ENCODE results near the gene MACC1. TPM values are rescaled to one million over a fixed set of nuclear protein-coding genes. Genes with fewer than 3 reads are reported as not detected.

The MACC1 gene
- total and polyA plus RNA-seq, 9 of the 15 experiments (the other 6 are each of a cell fraction or from before 2014, with no cell fraction given): 5.9 to 30.2 (median 10.4) TPM

GRCh38 chr7:20107582-20107981, 109.6 kb downstream of the MACC1 start:
- in situ Hi-C loops (cut with MboI): no loop called here

More at GRCh38 chr7:20107582-20107981, 109.6 kb downstream of the MACC1 start:
- H3K9me1 ChIP-seq (ENCODE audit: control insufficient read depth, insufficient read depth, low read length): no peaks in the 10 kb centered on the region
- no peak overlapping the region for H3K27ac ChIP-seq (ENCODE audit: extremely low read depth, low read depth, low read length)
- H3K4me2 ChIP-seq (ENCODE audit: insufficient read depth, low read length): no peak overlapping the region
- no peaks in the 10 kb centered on the region for H3K4me1 ChIP-seq (replicated peaks in 1 of 2; ENCODE audit: control insufficient read depth in 2 of 2, insufficient read depth in 2 of 2, low read length in 2 of 2)
- H3K36me3 ChIP-seq (ENCODE audit: control insufficient read depth, insufficient read depth, low read length): no peaks in the 10 kb centered on the region
- 0% methylated on average over 3 of the region's 3 CpGs for WGBS (ENCODE audit: insufficient coverage, low coverage, missing lambda C conversion rate)
- DNase-seq (ENCODE audit: extremely low read depth in 1 of 4, low spot score in 3 of 4): no peak
- intact Hi-C loops (cut with micrococcal nuclease): no loop called here
- no peak for FAIRE-seq
- no peak overlapping the region for H3K4me3 ChIP-seq
- ChIA-PET POLR2A (no interaction called here), CTCF (ENCODE audit: low intra/inter-chr PET ratio) (no interaction called here)
- ATAC-seq: no peak
- no peaks in the 10 kb centered on the region for H3K27me3 ChIP-seq (ENCODE audit: control insufficient read depth in 2 of 2, insufficient read depth in 2 of 2, low read length in 2 of 2)
- H3K9ac ChIP-seq (ENCODE audit: insufficient read depth in 1 of 2, low read depth in 2 of 2, low read length in 2 of 2): no peak overlapping the region
- H4K20me1 ChIP-seq (replicated peaks; ENCODE audit: control insufficient read depth, insufficient read depth, low read length): no peaks in the 10 kb centered on the region
- H2AFZ ChIP-seq (ENCODE audit: low read depth, low read length): no peak overlapping the region
- TF ChIP-seq SP2 (IDR thresholded peaks at IDR 0.05; ENCODE audit: extremely low read depth, low read depth, low read length, poor library complexity, severe bottlenecking) (no peak), ZNF384 (IDR thresholded peaks at IDR 0.05; ENCODE audit: low read depth, low read length) (no peak), ADNP (tag; IDR thresholded peaks at IDR 0.05) (no peak), ZNF253 (CRISPR knock-in tag; conservative IDR thresholded peaks at IDR 0.05) (no peak), PML (IDR thresholded peaks at IDR 0.05; ENCODE audit: low read length) (no peak), RAD51 (IDR thresholded peaks at IDR 0.05; ENCODE audit: borderline replicate concordance, low read depth) (no peak), SMAD2 (IDR thresholded peaks at IDR 0.05; ENCODE audit: low read depth, low read length) (no peak), ETS1 (conservative IDR thresholded peaks at IDR 0.05; ENCODE audit: control insufficient read depth, low read depth, low read length) (no peak), ELF1 (tag; IDR thresholded peaks at IDR 0.05) (no peak), ZFP36 (IDR thresholded peaks at IDR 0.05; ENCODE audit: low read depth, low read length, partially characterized antibody) (no peak), POLR3A (IDR thresholded peaks at IDR 0.05; ENCODE audit: borderline replicate concordance, extremely low read depth, insufficient read depth, insufficient read length) (no peak), MAFF (IDR thresholded peaks at IDR 0.05; ENCODE audit: low read length) (no peak), HMBOX1 (IDR thresholded peaks at IDR 0.05) (no peak), EP400 (IDR thresholded peaks at IDR 0.05) (no peak), LCOR (CRISPR knock-in tag; IDR thresholded peaks at IDR 0.05) (no peak)
- TF ChIP-seq, protein P1, sequence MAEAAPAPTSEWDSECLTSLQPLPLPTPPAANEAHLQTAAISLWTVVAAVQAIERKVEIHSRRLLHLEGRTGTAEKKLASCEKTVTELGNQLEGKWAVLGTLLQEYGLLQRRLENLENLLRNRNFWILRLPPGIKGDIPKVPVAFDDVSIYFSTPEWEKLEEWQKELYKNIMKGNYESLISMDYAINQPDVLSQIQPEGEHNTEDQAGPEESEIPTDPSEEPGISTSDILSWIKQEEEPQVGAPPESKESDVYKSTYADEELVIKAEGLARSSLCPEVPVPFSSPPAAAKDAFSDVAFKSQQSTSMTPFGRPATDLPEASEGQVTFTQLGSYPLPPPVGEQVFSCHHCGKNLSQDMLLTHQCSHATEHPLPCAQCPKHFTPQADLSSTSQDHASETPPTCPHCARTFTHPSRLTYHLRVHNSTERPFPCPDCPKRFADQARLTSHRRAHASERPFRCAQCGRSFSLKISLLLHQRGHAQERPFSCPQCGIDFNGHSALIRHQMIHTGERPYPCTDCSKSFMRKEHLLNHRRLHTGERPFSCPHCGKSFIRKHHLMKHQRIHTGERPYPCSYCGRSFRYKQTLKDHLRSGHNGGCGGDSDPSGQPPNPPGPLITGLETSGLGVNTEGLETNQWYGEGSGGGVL (CRISPR knock-in tag; IDR thresholded peaks at IDR 0.05): no peak
- TF ChIP-seq, protein P2, sequence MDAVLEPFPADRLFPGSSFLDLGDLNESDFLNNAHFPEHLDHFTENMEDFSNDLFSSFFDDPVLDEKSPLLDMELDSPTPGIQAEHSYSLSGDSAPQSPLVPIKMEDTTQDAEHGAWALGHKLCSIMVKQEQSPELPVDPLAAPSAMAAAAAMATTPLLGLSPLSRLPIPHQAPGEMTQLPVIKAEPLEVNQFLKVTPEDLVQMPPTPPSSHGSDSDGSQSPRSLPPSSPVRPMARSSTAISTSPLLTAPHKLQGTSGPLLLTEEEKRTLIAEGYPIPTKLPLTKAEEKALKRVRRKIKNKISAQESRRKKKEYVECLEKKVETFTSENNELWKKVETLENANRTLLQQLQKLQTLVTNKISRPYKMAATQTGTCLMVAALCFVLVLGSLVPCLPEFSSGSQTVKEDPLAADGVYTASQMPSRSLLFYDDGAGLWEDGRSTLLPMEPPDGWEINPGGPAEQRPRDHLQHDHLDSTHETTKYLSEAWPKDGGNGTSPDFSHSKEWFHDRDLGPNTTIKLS (IDR thresholded peaks at IDR 0.05; ENCODE audit: borderline replicate concordance, low read depth): no peak
- no peaks in the 10 kb centered on the region for H3K9me3 ChIP-seq (replicated peaks; ENCODE audit: control insufficient read depth, insufficient read depth, low read depth, low read length)
- H3K79me2 ChIP-seq (ENCODE audit: control insufficient read depth, insufficient read depth, low read length): no peaks in the 10 kb centered on the region
- no TSS peak for BruUV-seq (replicated peaks)
